Midbrain (tissue), 1 donor: ENCODE data around the gene ASAP2.
"Not testable (repeated sequence)": the region's sequence is repeated elsewhere in the genome, so short reads cannot be mapped to it uniquely, and the experiment has no call there.

ENCODE experiments used
- DNase-seq: peaks from one replicate; lab custom pipeline; 2025; lab: John Stamatoyannopoulos, UW

The ASAP2 gene

DNA sequence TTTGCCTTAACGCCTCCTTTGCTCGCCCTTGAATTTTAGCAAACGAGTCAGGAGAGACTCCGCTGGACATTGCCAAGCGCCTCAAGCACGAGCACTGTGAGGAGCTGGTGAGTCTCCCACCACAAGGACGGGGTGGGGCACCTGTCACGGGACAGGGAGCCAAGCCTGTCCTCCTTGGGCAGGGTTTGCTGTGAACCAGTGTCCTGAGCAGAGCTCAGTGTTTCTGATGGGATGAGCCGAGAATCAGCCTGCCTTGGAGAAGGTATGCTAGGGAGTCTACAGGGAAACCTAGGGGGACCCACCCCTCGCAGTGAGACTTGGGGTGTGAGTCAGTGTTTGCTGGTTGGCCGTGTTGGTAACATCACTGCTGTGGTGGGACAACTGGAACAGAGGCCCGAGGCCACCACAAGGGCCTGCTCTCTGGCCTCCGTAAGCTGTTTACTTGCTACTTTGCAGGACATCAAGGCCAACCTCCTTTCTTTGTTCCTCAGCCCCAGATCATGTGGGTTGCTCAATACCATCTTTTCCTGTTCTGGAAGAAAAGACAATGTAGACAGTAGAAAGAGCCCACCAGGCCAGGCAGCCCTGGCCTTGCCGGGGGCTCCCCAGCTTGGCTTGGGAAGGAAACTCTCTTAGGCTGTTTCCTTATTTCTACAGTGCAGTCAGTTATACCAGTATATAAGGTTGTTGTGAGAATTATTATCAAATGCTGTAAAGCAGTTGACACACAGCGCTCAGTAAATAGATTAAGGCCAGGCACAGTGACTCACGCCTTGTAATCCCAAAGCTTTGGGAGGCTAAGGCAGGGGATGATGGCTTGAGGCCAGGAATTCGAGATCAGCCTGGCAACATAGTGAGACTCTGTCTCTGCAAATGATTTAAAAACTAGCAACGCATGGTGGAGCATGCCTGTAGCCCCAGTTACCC lies 174.4 kb downstream of the ASAP2 start:
- DNase-seq: no peak

DNA sequence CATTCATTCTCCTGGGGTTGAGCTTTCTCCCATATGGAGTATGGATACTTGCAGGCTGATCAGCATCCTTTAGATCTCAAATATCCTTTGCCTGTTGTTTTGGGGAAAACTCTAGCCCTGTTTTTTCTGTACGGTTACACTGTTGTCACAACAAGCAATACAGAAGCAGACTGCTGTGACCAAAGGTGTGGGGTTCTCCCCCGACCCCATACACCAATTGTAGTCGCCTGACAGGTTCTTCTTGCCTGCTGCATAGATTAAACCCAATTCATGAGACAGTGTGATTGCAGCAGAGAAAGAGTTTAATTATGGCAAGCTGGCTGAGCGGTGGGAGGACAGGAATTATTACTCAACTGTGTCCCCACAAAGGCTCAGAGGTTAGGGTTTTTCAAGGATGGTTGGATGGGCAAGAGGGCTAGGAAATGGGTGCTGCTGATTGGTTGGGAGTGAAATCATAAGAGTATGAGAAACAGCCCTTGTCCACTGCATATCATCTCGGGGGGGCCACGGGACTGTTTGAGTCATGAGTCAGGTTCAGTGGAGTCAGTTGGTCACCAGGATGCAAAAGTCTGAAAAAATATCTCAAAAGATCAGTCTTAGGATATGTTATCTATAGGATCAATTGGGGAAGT lies 176.1 kb downstream of the ASAP2 start:
- DNase-seq: no peak

DNA sequence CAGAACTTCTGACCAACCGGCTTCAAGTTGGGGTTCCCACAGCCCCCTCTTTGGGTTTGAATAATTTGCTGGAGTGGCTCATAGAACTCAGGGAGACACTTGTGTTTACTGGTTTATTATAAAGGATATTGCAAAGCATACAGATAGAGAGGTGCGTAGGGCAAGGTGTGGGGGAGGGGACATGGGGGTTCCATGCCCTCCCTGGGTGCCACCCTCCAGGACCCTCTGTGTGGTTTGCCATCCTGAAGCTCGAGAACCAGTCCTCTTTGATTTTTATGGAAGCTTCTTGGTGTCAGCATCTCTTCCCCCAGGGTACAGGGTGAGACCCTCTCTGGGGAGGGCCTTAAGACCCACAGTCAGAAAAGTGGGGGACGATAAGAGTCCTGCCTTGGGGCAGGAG lies 177.9 kb downstream of the ASAP2 start:
- no peak for DNase-seq

DNA sequence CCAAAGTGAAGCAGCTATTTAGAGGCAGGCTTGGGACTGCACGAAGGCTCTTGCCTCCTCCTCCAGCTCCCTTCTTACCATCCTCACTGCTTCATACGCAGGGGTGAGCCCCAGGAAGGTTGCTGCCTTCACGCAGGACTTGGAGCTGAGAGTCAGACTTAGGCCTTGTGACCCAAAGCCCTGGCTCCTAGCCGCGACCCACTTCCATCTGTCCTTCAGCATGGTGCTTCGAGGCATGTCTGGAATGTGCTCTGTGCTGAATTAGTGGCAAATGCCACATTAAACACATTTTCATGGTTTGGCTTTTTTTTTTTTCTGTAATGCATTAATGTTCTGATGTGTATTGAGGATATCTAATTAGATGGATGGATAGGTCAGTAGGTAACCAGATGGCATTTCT lies 179.2 kb downstream of the ASAP2 start:
- DNase-seq: no peak

DNA sequence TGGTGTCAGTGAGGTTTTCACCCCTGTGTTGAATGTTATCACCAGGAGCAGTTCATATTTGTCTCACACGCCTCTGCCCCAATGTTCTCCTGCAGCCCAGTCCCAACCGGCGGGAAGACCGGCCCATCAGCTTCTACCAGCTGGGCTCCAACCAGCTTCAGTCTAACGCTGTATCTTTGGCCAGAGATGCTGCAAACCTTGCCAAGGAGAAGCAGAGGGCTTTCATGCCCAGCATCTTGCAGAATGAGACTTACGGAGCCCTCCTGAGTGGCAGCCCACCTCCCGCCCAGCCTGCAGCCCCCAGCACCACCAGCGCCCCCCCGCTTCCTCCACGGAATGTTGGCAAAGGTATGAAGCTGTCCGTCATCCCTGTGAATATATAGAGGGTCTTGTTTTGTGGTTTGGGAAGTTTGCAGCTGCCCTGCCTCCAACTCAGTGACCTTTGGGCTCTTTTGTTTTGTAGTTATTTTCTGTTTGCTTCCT lies 181.6 kb downstream of the ASAP2 start:
- no peak for DNase-seq

DNA sequence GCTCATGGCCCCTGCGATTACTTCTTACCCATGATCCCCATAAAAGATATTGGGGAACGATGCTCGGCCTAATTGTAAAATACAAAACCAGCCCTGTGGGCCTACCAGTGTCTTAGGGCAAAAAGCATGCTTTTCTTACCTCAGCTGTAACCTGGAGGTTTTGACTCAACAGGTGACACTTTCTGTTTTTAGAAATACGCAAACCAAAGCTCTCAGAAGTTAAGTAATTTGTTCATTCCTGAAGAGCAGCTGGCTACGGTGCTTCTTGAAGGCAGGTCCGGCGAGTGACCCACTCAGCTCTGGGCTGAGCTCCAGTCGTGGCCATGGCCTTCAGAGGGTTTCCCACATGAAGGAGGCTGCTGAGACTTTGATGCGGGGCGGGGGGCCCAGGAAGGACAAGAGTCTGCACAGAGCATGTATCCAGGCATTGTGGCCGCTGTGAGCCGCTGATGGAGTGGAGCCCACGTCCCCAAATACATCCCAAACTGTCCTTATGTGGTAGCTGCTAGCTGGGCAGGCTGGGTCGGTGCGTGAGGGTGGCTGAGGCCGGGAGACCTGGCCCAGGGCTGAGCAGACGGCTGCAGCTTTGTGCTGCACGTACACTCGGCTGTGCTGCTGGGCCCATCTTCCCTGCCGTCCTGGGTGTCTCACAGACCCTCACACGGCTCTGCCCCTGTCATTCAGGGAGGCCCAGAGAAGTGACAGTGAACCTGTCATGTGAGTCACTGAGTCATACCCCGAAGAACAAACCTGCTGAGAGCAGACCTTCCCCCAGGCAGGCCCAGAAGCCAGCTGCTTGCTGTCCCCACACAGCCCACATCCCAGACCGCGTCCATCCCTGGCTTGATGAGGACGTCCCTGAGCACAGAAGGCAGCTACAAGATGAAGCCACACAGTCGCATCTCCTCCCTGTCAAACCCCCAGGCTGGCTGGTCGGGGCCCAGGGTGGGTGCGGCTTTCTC lies 182.6 kb downstream of the ASAP2 start:
- DNase-seq: no peak

DNA sequence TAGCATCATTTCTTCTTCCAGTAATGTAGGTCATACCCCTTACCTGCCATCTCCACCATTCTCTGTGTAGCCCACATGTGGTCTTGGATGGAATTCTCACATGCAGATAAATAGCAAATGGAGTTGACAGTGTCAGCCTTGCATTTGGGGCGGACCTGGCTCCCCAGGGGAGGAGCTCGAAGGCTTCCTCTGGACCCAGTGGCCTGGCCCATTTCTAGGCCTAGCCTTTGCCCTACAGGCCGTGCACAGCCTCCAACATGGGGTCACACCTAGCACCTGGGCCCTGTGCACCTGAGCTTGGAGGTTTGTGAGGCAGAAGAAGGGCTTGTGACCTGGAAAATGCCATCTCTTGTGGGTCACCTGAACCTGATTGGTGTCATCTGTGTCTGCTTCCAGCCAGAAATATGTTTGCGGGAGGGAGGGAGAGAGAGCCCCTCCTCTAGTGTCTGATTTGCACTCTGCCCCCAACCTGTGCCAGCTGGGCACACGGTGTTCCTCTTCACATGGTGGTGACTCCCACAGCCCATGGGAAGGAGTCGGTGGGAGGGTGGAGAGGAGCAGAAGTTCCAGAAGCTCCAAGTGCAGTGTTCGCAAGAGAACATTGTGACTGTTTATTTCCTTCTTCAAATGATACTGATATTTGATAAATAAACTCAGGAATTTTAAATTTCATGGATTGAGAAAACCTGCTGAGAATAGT lies 183.7 kb downstream of the ASAP2 start:
- DNase-seq: no peak

DNA sequence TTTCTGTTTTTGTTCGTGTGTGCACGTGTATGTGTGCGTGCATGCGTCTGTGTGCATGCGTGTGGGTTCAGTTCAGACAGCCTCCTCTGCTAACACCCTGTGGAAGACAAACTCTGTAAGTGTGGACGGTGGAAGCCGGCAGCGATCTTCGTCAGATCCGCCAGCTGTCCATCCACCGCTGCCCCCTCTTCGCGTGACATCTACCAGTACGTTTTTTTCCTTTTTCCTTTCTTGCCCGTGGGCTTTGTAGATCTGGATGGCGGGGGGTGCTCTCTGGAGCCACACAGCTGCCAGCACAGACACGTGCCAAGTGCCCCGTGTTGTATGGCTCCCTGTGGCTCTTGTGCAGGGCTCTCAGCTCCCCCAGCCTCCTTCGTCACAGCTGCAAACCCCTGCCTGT lies 184.4 kb downstream of the ASAP2 start:
- DNase-seq: no peak

DNA sequence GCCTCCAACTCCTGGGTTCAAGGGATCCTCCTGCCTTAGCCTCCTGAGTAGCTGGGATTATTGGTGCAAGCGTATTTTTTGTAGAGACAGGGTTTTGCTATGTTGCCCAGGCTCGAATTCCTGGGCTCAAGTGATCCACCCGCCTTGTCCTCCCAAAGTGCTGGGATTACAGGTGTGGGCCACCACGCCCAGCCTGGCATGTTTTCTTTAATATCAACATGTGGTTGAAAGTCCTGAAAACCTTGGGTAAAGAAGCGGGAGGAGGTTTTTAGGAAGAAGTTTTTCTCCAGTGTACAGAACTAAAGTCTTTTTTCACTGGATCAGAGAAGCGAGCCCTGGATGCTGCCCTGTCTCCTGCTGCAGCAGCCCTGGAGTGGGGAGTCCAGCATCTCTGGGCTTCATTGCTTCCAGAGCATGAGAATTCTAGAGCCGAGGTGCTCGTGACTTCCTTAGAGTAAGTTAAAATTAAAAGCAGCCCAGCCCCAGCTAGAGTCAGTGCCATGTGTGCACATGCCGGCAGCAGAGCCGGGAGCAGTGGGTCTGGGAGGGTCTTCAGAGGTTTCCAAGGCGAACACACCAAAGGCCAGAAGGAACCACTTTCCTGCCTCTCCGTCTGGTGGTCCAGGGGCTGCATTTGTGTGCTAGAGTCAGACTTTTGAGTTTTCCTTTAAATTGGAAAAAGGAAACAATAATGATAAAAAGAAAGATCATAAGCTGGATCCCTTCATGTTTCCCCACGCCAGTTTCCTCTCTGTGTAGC lies 185.5 kb downstream of the ASAP2 start:
- DNase-seq: no peak

DNA sequence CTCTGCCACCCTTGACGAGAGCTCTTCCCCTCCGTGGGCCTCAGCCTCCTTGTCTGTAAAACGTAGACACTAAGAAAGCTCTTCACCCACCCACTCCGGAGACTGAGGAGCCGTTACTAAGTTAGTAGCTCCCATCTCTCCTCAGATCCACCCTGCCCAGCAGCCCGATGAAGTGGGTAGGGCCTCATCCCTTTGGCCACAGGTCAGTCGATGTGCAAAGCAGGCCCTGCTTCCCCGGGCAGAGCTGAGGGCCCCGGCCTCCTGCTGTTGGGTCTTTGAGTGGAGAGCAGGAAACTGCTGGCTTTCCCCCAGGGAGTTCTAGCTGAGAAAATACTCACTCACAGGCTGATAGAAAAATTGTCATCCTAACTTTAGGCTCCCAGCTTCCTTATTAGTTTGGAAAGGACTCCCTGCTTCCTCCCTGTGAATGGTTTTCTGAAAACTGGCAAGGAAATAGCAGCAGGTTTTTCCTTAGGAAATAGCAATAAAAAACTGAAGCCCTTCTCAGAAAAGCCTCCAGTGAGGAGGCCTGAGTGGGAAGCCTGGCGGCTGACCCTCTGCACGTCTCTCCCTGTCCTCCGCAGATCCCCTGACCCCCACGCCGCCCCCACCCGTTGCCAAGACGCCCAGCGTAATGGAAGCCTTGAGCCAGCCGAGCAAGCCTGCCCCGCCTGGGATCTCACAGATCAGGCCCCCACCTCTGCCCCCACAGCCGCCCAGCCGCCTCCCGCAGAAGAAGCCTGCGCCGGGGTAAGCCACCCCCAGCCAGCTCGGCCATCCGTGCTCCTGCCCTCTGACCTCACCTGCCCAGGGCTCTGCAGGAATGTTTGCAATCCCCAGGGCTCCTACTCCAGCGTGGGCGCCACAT lies 186.5 kb downstream of the ASAP2 start:
- DNase-seq: no peak

DNA sequence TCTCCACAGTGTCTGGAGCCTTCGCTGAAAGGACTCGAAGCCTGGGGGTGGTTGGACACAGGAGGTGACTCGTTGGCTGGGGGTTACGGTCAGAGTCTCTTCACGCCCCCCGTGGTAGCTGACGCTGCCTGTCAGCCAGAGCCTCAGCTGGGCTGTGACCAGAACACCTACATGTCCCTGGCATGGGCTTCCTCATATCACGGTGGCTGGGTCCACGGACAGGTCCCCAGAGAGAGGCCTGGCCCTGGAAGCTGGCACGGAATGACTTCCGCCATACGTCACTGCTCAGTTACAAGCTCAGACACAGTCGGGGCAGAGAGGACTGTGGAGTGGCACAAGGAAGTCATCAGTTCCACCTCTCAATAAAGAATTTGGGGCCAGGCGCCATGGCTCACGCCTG lies 188.2 kb downstream of the ASAP2 start:
- no peak for DNase-seq

DNA sequence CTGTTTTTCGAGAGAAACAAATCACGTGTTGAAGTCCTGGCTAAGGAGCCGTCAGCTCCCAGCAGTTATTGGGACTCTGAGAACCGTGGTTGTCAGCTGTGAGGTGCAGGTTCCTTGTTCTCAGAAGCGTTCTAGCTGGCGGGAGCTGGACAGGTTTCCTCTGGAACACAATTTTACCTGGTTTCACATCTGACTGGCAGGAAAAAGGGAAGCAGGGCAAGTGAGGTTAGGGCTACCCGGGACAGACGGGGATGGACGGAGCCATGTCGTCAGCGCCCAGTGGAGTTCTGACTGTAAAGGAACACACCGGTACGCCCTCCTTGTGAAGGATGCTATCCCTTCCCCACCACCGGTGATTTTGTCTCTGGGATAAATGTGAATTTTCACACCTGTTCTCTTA lies 190.6 kb downstream of the ASAP2 start:
- DNase-seq: no peak

DNA sequence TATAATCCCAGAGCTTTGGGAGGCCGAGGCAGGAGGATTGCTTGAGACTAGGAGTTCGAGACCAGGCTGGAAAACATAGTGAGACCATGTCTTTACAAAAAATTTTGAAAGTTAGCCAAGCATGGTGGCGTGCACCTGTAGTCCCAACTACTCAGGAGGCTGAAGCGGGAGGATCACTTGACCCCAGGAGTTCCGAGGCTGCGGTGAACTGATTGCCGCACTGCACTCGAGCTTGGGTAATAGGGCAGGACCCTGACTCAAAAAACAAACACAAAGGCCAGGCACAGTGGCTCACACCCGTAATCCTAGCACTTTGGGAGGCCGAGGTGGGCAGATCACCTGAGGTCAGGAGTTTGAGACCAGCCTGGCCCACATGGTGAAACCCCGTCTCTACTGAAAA lies 191.6 kb downstream of the ASAP2 start:
- DNase-seq: not testable (repeated sequence)

DNA sequence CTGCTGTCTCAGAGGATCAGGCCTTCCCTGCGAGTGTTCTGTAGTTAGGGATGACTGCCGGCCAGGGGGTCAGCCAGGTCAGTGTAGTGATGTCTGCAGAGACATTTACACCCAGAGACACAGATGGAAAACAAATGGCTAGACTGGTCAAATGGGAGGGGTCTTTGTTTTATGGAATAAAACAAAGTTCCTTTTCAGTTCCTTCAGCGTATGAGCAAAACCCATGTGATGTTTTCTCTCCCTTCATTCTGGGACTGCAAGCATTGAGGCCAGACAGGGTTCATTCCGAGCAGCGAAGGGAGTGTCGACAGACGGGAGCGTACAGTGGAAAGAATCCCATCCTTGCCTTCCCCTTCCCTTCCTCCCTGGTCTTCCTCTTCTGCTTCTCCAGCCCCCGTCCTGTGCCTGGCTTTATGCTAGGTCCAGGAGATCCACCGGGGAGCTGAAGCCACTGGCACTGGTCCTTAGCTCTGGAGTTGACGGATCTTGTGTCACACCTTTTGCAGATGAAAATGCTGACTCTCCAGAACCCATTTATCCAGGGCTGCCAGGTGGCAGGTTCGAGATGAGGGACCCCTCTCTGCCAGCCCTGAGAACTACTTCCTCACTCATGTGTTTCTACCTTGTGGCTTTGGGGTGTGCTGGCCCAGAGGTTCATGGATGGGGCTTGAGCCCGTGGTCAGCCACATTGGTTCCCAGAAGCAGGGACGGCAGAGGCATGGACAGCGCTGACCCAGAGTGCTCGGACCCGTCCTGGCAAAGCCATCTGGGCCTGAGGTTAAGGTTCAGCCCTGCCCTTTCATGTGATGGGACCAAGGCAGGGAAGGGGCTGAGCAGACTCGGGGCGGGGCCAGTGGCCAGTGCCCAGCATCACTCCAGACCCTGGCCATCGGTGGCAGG lies 192.5 kb downstream of the ASAP2 start:
- no peak for DNase-seq

DNA sequence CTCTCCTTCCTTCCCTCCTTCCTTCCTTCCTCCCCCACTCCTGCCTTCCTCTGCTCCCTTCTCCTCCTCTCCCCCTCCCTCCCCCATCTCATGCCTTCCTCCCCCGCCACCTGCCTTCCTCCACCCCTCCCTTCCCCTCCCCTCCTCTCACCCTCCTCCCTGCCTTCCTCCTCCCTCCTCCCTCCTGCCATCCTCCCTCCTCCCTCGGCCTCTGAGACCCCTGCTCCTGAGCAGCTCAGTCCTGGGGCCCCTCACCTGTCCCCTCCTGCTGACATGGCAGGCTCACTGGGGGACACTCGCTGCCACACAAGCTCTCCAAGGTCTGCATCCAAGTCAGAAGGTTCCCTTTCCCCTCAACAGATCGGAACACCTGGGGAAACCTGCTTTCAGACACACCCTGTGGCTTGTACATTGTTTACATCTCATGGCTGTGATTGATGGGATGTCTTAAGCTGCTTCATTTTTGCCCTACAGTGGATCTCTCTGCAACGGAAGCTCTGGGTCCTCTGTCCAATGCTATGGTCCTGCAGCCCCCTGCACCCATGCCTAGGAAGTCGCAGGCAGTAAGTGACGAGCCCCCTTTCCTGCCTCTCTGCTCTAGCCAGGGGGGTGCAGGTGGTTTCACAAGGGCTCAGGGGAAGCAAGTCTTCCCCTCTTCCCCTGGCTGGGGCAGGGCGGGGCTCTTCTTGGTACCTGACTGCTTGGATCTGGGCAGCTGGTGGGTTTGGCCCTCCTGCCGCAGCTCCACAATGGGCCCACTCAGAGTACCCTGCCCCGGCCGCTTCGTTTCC lies 193.9 kb downstream of the ASAP2 start:
- DNase-seq: no peak

DNA sequence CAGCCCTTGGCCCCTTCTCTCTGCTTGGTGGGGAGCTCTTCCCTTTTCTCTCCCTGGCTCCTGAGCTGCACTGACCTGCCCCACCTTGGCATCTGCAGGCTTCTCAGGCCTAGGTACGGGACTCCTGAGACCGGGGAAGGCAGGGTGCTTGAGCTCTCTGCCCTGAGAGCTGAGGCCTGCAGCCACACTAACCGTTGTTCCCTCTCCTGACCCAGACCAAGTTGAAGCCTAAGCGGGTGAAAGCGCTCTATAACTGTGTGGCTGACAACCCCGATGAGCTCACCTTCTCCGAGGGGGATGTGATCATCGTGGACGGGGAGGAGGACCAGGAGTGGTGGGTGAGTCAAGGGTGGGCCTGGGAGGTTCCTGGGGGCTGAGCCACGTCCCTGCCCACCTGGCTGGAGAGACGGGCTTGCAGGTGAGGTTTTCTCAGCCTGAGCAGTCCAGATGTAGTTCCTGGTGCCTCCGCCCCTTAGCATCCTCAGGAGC lies 194.5 kb downstream of the ASAP2 start:
- DNase-seq: no peak

DNA sequence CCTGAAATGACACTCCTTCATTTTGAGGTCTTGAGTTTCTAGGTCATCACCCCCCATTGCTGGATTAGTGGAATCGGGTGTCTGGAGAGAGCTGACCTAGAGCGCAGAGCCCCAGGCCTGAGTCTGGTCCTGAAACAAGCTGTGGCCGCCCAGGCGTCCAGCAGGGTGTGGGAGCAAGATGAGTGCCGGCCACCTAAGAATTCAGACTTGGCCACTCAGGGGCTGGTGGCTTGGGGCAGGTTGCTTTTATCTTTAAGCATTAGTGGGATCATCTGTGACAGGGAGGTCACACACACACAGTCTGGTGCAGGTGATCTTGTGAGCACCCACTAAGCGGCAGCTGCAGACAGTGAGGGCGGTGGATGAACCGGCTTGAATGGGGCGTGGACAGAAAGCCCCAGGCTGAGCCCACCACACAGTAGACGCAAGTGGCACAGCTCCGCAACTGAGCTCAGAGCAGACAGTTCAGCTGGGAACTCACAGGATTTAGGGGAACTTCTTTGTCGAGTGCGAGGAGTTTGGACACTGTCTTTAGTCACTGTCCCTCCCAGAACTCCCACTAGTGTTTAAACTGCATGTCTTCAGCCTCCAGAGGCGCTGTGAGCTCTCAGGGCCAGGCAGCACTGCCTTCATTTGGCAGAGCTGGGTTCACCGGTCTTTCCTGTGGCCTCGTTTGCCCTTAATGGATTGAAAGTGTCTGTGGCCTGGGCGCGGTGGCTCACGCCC lies 195.2 kb downstream of the ASAP2 start:
- no peak for DNase-seq
